Ovary (tissue), 3 donors: ENCODE results near the gene TTR.

ENCODE experiments used
- EP300 ChIP-seq: sonication (generic); formaldehyde crosslinking; IDR thresholded peaks from one replicate; pipeline ENCODE4 v1.6.1; 2017; ENCODE audit warnings: antibody characterized with exemption
- POLR2A ChIP-seq: fragments of 450-650 bp; IDR thresholded peaks from one replicate; pipeline ENCODE4 v1.6.1; 2017; ENCODE audit warnings: antibody characterized with exemption, mild to moderate bottlenecking, moderate library complexity
- TF ChIP-seq, protein P1 (sequence below), 3 donors: fragments of 450-650 bp in 2 of 3; fragments of 200-600 bp in 1 of 3; IDR thresholded peaks; one replicate each; pipeline versions ENCODE4 v1.5.1 to v1.8.0; 2016 to 2022; ENCODE audit warnings: antibody characterized with exemption in 3 of 3, mild to moderate bottlenecking in 1 of 3
- donor health status: DM: no; HTN: no; CAD: no.

DNA sequence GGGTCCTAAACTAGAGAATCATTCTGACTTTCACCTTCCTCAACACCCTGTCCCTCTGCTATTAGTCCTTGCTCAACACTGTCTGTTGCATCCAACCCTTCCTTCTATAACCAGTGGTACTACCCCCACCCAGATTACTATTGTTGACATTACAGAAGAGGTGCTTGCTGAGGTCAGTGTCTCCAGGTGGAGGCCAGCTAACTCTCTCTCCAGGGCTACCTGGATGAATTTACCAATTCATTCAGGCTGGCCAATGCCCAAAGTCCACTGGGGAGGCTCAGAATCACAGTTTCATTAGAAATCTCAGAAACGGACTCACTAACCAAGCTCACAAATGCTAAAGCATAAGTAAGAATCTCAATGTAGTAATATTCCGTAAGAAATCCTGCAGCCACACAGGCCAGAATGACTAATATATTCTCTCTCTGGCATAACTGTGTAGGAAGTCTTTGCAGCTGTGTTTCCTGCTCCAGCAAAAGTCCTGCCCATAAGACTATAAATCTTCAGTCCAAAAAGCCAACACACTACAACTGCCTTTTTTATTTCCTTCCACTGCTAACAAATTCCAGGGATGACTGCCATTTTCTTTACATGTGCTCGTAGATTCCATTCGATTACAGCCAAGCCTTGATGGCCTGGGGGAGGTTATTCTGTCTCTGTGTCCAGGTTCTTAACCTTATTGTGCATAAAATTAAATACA is 10.0 kb upstream of the TTR start:
- TF ChIP-seq POLR2A (no peak), EP300 (no peak)
- TF ChIP-seq, protein P1, sequence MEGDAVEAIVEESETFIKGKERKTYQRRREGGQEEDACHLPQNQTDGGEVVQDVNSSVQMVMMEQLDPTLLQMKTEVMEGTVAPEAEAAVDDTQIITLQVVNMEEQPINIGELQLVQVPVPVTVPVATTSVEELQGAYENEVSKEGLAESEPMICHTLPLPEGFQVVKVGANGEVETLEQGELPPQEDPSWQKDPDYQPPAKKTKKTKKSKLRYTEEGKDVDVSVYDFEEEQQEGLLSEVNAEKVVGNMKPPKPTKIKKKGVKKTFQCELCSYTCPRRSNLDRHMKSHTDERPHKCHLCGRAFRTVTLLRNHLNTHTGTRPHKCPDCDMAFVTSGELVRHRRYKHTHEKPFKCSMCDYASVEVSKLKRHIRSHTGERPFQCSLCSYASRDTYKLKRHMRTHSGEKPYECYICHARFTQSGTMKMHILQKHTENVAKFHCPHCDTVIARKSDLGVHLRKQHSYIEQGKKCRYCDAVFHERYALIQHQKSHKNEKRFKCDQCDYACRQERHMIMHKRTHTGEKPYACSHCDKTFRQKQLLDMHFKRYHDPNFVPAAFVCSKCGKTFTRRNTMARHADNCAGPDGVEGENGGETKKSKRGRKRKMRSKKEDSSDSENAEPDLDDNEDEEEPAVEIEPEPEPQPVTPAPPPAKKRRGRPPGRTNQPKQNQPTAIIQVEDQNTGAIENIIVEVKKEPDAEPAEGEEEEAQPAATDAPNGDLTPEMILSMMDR (IDR thresholded peaks at IDR 0.05), result no peak
